Smooth muscle cell (in vitro differentiated cells): ENCODE results near the gene CCNY. TPM values are rescaled to one million over a fixed set of nuclear protein-coding genes. Genes with fewer than 3 reads are reported as not detected.

ENCODE experiments used
- DNase-seq: peaks from one replicate; lab custom pipeline; 2025; ENCODE audit not compliant: unreplicated experiment; lab: John Stamatoyannopoulos, UW
- H2AFZ ChIP-seq: fragments of 200-600 bp; sonication (generic); 2 replicates; pipeline ENCODE4 v1.6.0; 2016; ENCODE audit warnings: antibody characterized with exemption, low read depth, mild to moderate bottlenecking
- H3F3A ChIP-seq: fragments of 200-600 bp; sonication (generic); 2 replicates; pipeline ENCODE4 v1.6.0; 2017; ENCODE audit warnings: antibody characterized with exemption, low read depth
- H3K27ac ChIP-seq: fragments of 200-600 bp; sonication (generic); 2 replicates; pipeline ENCODE4 v1.5.1; 2016; ENCODE audit warnings: low read depth, mild to moderate bottlenecking
- H3K27me3 ChIP-seq: fragments of 200-600 bp; sonication (generic); 2 replicates; pipeline ENCODE4 v1.6.1; 2016; ENCODE audit warnings: low read depth, mild to moderate bottlenecking
- H3K36me3 ChIP-seq: fragments of 200-600 bp; sonication (generic); 2 replicates; pipeline ENCODE4 v1.5.1; 2016; ENCODE audit warnings: low read depth
- H3K4me1 ChIP-seq: fragments of 200-600 bp; sonication (generic); 2 replicates; pipeline ENCODE4 v1.5.1; 2016; ENCODE audit warnings: low read depth
- H3K4me2 ChIP-seq: fragments of 200-600 bp; sonication (generic); 2 replicates; pipeline ENCODE4 v1.6.0; 2016; ENCODE audit warnings: mild to moderate bottlenecking
- H3K4me3 ChIP-seq: fragments of 200-600 bp; sonication (generic); 2 replicates; pipeline ENCODE4 v1.5.1; 2016; ENCODE audit warnings: mild to moderate bottlenecking
- H3K79me2 ChIP-seq: fragments of 200-600 bp; sonication (generic); 2 replicates; pipeline ENCODE4 v1.6.0; 2016; ENCODE audit warnings: low read depth, mild to moderate bottlenecking
- H3K9ac ChIP-seq: fragments of 200-600 bp; sonication (generic); 2 replicates; pipeline ENCODE4 v1.6.0; 2016; ENCODE audit warnings: low read depth
- H3K9me3 ChIP-seq: fragments of 200-600 bp; sonication (generic); replicated peaks from 2 replicates; pipeline ENCODE4 v1.5.1; 2016; ENCODE audit warnings: low read depth
- H4K20me1 ChIP-seq: fragments of 200-600 bp; sonication (generic); 2 replicates; pipeline ENCODE4 v1.6.0; 2016; ENCODE audit warnings: low read depth
- WGBS: methylation state at CpG from one replicate; pipeline ENCODE4 v1.1.7; 2016; ENCODE audit warnings: low lambda C conversion rate; 5-methylcytosine and 5-hydroxymethylcytosine counted together
- polyA plus RNA-seq: library from polyadenylated mRNA; unstranded; fragments of >200 nt; fragmentation: Nextera tagmentation; extraction: Ambion mirVana; gene quantifications from 2 replicates; pipeline ENCODE4 v1.2.1, GENCODE V29; 2016
- total RNA-seq: library from RNA; depleted of rRNA; stranded (reverse); fragments of >200 nt; gene quantifications from 2 replicates; pipeline ENCODE4 v1.2.3, GENCODE V29; 2014
- TF ChIP-seq, protein P1 (sequence below): fragments of 200-600 bp; sonication (generic); IDR thresholded peaks from 2 replicates; pipeline ENCODE4 v1.5.1; 2017; ENCODE audit warnings: borderline replicate concordance, mild to moderate bottlenecking, antibody characterized with exemption; ENCODE audit not compliant: insufficient read depth, poor library complexity, severe bottlenecking

Gene CCNY
- total and polyA plus RNA-seq, 2 experiments from 2014 or later = 46.9 to 57.5 TPM

GRCh38 chr10:35379226-35380137 lies 43.2 kb downstream of the CCNY start:
- TF ChIP-seq, protein P1, sequence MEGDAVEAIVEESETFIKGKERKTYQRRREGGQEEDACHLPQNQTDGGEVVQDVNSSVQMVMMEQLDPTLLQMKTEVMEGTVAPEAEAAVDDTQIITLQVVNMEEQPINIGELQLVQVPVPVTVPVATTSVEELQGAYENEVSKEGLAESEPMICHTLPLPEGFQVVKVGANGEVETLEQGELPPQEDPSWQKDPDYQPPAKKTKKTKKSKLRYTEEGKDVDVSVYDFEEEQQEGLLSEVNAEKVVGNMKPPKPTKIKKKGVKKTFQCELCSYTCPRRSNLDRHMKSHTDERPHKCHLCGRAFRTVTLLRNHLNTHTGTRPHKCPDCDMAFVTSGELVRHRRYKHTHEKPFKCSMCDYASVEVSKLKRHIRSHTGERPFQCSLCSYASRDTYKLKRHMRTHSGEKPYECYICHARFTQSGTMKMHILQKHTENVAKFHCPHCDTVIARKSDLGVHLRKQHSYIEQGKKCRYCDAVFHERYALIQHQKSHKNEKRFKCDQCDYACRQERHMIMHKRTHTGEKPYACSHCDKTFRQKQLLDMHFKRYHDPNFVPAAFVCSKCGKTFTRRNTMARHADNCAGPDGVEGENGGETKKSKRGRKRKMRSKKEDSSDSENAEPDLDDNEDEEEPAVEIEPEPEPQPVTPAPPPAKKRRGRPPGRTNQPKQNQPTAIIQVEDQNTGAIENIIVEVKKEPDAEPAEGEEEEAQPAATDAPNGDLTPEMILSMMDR = no peak
- H3K9ac ChIP-seq = no peak overlapping the region
- peak overlapping the region; percentile 61 for H3K27ac ChIP-seq
- H2AFZ ChIP-seq = no peak overlapping the region
- H3K36me3 ChIP-seq = no peaks in the 10 kb centered on the region
- H3K4me1 ChIP-seq = peaks cover 26% of the 10 kb centered on the region
- H3K9me3 ChIP-seq = no peaks in the 10 kb centered on the region
- peaks cover 85% of the 10 kb centered on the region for H4K20me1 ChIP-seq
- no peak overlapping the region for H3K4me3 ChIP-seq
- peak overlapping the region; percentile 73 for H3K4me2 ChIP-seq
- 54% methylated on average over 11 of the region's 11 CpGs for WGBS
- no peaks in the 10 kb centered on the region for H3F3A ChIP-seq
- no peak for DNase-seq
- no peaks in the 10 kb centered on the region for H3K27me3 ChIP-seq
- peaks cover 96% of the 10 kb centered on the region for H3K79me2 ChIP-seq

GRCh38 chr10:35382096-35382495 lies 45.8 kb downstream of the CCNY start:
- Histone ChIP-seq H3K9ac (no peak overlapping the region), H3K27me3 (no peaks in the 10 kb centered on the region), H3K36me3 (no peaks in the 10 kb centered on the region), H3K4me1 (peaks cover 32% of the 10 kb centered on the region), H3F3A (no peaks in the 10 kb centered on the region), H3K4me2 (no peak overlapping the region), H3K4me3 (no peak overlapping the region), H4K20me1 (peaks cover 64% of the 10 kb centered on the region), H3K79me2 (peaks cover 96% of the 10 kb centered on the region), H3K27ac (no peak overlapping the region), H3K9me3 (no peaks in the 10 kb centered on the region), H2AFZ (no peak overlapping the region)
- WGBS = 75% methylated on average over 8 of the region's 8 CpGs
- TF ChIP-seq, protein P1 = no peak
- no peak for DNase-seq

DNA sequence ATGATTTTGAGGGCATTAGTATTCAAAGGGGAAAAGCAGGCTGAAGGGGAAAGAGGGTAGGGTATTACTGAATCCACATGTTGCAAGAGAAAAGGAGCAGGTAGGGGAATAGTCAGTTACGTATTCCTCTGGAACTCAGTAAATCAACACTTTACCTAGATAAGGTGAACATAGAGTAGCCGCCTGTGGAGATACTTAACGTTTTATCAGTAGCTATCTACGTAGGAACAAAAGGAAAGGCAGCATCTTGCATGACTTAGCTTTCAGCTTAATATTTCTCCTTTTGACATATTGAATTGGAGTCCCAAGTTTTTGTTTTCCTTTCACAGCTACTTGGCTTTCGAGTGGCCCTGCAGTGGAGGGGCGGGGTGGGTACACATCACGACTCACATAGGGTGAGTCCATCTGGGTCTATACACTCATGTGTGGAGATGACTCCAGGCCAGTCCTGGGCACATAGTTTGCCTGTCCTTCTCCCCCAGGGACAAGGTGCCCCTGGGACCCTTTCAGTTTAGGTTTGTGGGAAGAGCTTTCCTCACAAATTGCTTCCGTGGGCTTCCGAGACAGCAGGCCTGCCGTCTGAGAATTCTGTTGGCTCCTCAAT lies 48.1 kb downstream of the CCNY start:
- 90% methylated on average over 10 of the region's 10 CpGs for WGBS
- Histone ChIP-seq H4K20me1 (peaks cover 55% of the 10 kb centered on the region), H3F3A (no peaks in the 10 kb centered on the region), H3K4me2 (no peak overlapping the region), H3K4me1 (peaks cover 30% of the 10 kb centered on the region), H3K27ac (no peak overlapping the region), H3K36me3 (no peaks in the 10 kb centered on the region), H3K79me2 (peaks cover 99% of the 10 kb centered on the region), H3K27me3 (no peaks in the 10 kb centered on the region), H2AFZ (no peak overlapping the region), H3K9ac (no peak overlapping the region), H3K9me3 (no peaks in the 10 kb centered on the region), H3K4me3 (no peak overlapping the region)
- TF ChIP-seq, protein P1 = no peak
- DNase-seq = no peak
